GM21423 (cell line): Measurements from ENCODE around the gene TMEM273.

ENCODE experiments used
- ATAC-seq: cut with Tn5 transposase; IDR thresholded peaks from one replicate; pipeline ENCODE4 v1.9.1; 2021; ENCODE audit warnings: mild to moderate bottlenecking, moderate library complexity; ENCODE audit not compliant: unreplicated experiment

Gene TMEM273

GRCh38 chr10:49166484-49167400 lies 21.4 kb downstream of the TMEM273 start:
- no peak for ATAC-seq

- no peak for ATAC-seq
Observed at GRCh38 chr10:49165821-49166483, 22.2 kb downstream of the TMEM273 start.

- no peak for ATAC-seq
Observed at GRCh38 chr10:49165259-49165658, 22.9 kb downstream of the TMEM273 start.

- peak; percentile 69 for ATAC-seq
Observed at GRCh38 chr10:49164559-49165188, 23.5 kb downstream of the TMEM273 start.

GRCh38 chr10:49163741-49164140 lies 24.4 kb downstream of the TMEM273 start:
- no peak for ATAC-seq

- no peak for ATAC-seq
Observed at GRCh38 chr10:49162761-49163310, 25.4 kb downstream of the TMEM273 start.

GRCh38 chr10:49162063-49162462 lies 26.1 kb downstream of the TMEM273 start:
- ATAC-seq: no peak

GRCh38 chr10:49161411-49161997 lies 26.7 kb downstream of the TMEM273 start:
- ATAC-seq: no peak

GRCh38 chr10:49160814-49161213 lies 27.4 kb downstream of the TMEM273 start:
- no peak for ATAC-seq

GRCh38 chr10:49160110-49160509 lies 28.1 kb downstream of the TMEM273 start:
- no peak for ATAC-seq

- no peak for ATAC-seq
Observed at GRCh38 chr10:49158915-49159314, 29.3 kb downstream of the TMEM273 start.

GRCh38 chr10:49158404-49158803 lies 29.8 kb downstream of the TMEM273 start:
- ATAC-seq: no peak

- ATAC-seq: no peak
Observed at GRCh38 chr10:49157229-49157628, 31.0 kb downstream of the TMEM273 start.

GRCh38 chr10:49154641-49155040 lies 33.5 kb downstream of the TMEM273 start:
- ATAC-seq: no peak

- ATAC-seq: no peak
Observed at GRCh38 chr10:49153971-49154370, 34.2 kb downstream of the TMEM273 start.

GRCh38 chr10:49153115-49153514 lies 35.1 kb downstream of the TMEM273 start:
- no peak for ATAC-seq

GRCh38 chr10:49152663-49153062 lies 35.5 kb downstream of the TMEM273 start:
- no peak for ATAC-seq

GRCh38 chr10:49152037-49152436 lies 36.2 kb downstream of the TMEM273 start:
- no peak for ATAC-seq

GRCh38 chr10:49151481-49151880 lies 36.7 kb downstream of the TMEM273 start:
- no peak for ATAC-seq

- no peak for ATAC-seq
Observed at GRCh38 chr10:49151025-49151445, 37.2 kb downstream of the TMEM273 start.

- ATAC-seq: no peak
Observed at GRCh38 chr10:49150426-49150825, 37.8 kb downstream of the TMEM273 start.
